Keratinocyte (primary cell): ENCODE data around the gene LSAMP. TPM values are rescaled to one million over a fixed set of nuclear protein-coding genes. Genes with fewer than 3 reads are reported as not detected.

Source experiments
- DNase-seq: peaks from one replicate; pipeline ENCODE4 v3.0.0-alpha.2; 2011; ENCODE audit warnings: low read depth, missing footprints, low spot score
- FAIRE-seq: peaks from 2 replicates; lab custom pipeline; 2011; peaks lifted over from hg19 to GRCh38; lab: Jason Lieb, UNC
- H2AFZ ChIP-seq: 2 replicates; pipeline ENCODE4 v1.6.0; 2012; ENCODE audit warnings: low read length, control low read depth, inconsistent platforms; ENCODE audit not compliant: control insufficient read depth
- H3K27ac ChIP-seq: 2 replicates; pipeline ENCODE4 v1.5.1; 2011; ENCODE audit warnings: low read length; ENCODE audit not compliant: control insufficient read depth, insufficient read depth
- H3K27me3 ChIP-seq: 3 replicates; pipeline ENCODE4 v1.6.0; 2011; ENCODE audit warnings: low read length; ENCODE audit not compliant: control insufficient read depth, insufficient read depth; ENCODE audit errors: extremely low read depth
- H3K36me3 ChIP-seq, 2 experiments: 2 replicates in 1 of 2; 3 replicates in 1 of 2; pipeline ENCODE4 v1.5.1; 2011; ENCODE audit warnings: low read length in 2 of 2, mild to moderate bottlenecking in 1 of 2; ENCODE audit not compliant: control insufficient read depth in 2 of 2, insufficient read depth in 2 of 2; ENCODE audit errors: extremely low read depth in 1 of 2
- H3K4me1 ChIP-seq: 3 replicates; pipeline ENCODE4 v1.5.1; 2011; ENCODE audit warnings: low read length; ENCODE audit not compliant: control insufficient read depth, insufficient read depth; ENCODE audit errors: extremely low read depth
- H3K4me2 ChIP-seq: 3 replicates; pipeline ENCODE4 v1.6.0; 2011; ENCODE audit warnings: low read depth, low read length; ENCODE audit not compliant: control insufficient read depth, insufficient read depth; ENCODE audit errors: extremely low read depth
- H3K4me3 ChIP-seq, 3 experiments: fragments of 200-600 bp in 1 of 3; sonication (generic) in 1 of 3; 2 replicates in 2 of 3; 3 replicates in 1 of 3; pipeline ENCODE4 v1.5.1; 2011 to 2016; ENCODE audit warnings: low read length in 3 of 3, mild to moderate bottlenecking in 3 of 3, control low read depth in 2 of 3, inconsistent platforms in 1 of 3, low read depth in 1 of 3, mixed read lengths in 1 of 3, mixed run types in 1 of 3, moderate library complexity in 1 of 3; ENCODE audit not compliant: control insufficient read depth in 2 of 3, insufficient read depth in 2 of 3; ENCODE audit errors: extremely low read depth in 1 of 3
- H3K79me2 ChIP-seq: 2 replicates; pipeline ENCODE4 v1.6.0; 2012; ENCODE audit warnings: low read length; ENCODE audit not compliant: control insufficient read depth, insufficient read depth
- H3K9ac ChIP-seq: 3 replicates; pipeline ENCODE4 v1.6.0; 2011; ENCODE audit warnings: low read length; ENCODE audit not compliant: control insufficient read depth, insufficient read depth; ENCODE audit errors: extremely low read depth
- H3K9me1 ChIP-seq: 3 replicates; pipeline ENCODE4 v1.6.0; 2011; ENCODE audit warnings: low read length; ENCODE audit not compliant: control insufficient read depth, insufficient read depth; ENCODE audit errors: extremely low read depth
- H3K9me3 ChIP-seq: 2 replicates; pipeline ENCODE4 v1.5.1; 2012; ENCODE audit warnings: low read depth, low read length; ENCODE audit not compliant: control insufficient read depth
- H4K20me1 ChIP-seq: 3 replicates; pipeline ENCODE4 v1.6.0; 2011; ENCODE audit warnings: low read length; ENCODE audit not compliant: control insufficient read depth, insufficient read depth; ENCODE audit errors: extremely low read depth
- EZH2 ChIP-seq: IDR thresholded peaks from one replicate; pipeline ENCODE4 v1.6.1; 2012; ENCODE audit warnings: inconsistent platforms, mild to moderate bottlenecking, low read length, moderate library complexity
- dilution Hi-C: fragments of 300-500 bp; cut with MboI; formaldehyde crosslinking; loops from one replicate; pipeline ENCODE4 v1.7.0; 2020; ENCODE audit warnings: low sequenced_read_pairs; ENCODE audit not compliant: extremely low pct_ligation_motif_present
- polyA plus RNA-seq, 5 experiments: library from polyadenylated mRNA; depleted of rRNA in 3 of 5; stranded (reverse) in 3 of 5; stranded (forward) in 1 of 5; unstranded in 1 of 5; fragments of >200 nt; gene quantifications; 1 replicate in 1 of 5; 2 replicates in 3 of 5; 3 replicates in 1 of 5; pipeline versions ENCODE4 v1.2.1 to v1.2.3, GENCODE V29; 2011 to 2012; ENCODE audit warnings: missing spikeins in 2 of 5, low read depth in 1 of 5, low replicate concordance in 1 of 5
- TF ChIP-seq, protein P1 (sequence below), 3 experiments: IDR thresholded peaks in 1 of 3; conservative IDR thresholded peaks in 1 of 3; optimal IDR thresholded peaks in 1 of 3; 2 replicates in 2 of 3; 3 replicates in 1 of 3; pipeline versions ENCODE3 to v1.5.1; 2011; ENCODE audit warnings: low read length in 3 of 3, mild to moderate bottlenecking in 3 of 3, moderate library complexity in 2 of 3, control low read depth in 1 of 3, inconsistent platforms in 1 of 3; ENCODE audit not compliant: insufficient read depth in 2 of 3; ENCODE audit errors: extremely low read depth in 1 of 3

The LSAMP gene
- polyA plus RNA-seq, 1 donor (not counting 4 experiments of a cell fraction or from before 2014, with no cell fraction given): 0.12 TPM

DNA sequence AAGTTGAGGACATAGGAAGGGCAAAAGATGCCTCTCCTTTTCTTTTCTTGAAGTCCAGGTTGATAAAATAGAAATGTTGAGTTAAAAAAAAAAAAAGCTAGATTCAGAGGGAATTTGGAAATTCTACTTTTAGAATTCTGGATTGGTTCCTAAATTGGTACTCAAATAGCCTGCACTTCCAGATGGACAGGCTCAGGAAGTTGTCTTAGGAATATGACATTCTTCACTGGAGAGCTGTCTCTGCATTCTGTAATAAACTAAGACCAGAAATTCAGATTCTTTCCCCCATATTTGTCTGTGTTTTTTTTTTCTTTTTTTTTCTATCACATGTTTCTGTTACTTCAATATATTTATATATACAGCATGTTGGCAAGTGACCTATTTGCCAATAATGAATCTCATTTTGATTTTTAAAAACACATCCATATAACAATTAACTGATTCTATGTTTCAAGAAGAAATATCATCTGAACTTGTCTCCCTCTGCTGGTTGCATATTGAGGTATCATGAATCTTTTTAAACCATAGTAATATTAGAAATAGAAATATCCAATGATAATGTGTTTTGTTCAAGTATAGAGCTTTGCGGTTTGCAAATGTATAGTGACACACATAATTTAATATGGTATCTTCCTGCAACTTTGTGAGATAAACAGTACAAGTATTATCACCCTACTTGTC lies 8.5 kb upstream of the LSAMP start:
- Histone ChIP-seq H3K9me1 (no peaks in the 10 kb centered on the region), H3K4me2 (no peak overlapping the region), H3K9ac (no peak overlapping the region), H4K20me1 (no peaks in the 10 kb centered on the region), H3K27me3 (no peaks in the 10 kb centered on the region), H3K4me1 (no peaks in the 10 kb centered on the region), H3K36me3 (no peaks in the 10 kb centered on the region), H3K9me3 (no peaks in the 10 kb centered on the region), H3K79me2 (no peaks in the 10 kb centered on the region), H3K4me3 (no peak overlapping the region), H3K27ac (no peak overlapping the region), H2AFZ (no peak overlapping the region)
- FAIRE-seq (no peak), DNase-seq (no peak)
- TF ChIP-seq, protein P1, sequence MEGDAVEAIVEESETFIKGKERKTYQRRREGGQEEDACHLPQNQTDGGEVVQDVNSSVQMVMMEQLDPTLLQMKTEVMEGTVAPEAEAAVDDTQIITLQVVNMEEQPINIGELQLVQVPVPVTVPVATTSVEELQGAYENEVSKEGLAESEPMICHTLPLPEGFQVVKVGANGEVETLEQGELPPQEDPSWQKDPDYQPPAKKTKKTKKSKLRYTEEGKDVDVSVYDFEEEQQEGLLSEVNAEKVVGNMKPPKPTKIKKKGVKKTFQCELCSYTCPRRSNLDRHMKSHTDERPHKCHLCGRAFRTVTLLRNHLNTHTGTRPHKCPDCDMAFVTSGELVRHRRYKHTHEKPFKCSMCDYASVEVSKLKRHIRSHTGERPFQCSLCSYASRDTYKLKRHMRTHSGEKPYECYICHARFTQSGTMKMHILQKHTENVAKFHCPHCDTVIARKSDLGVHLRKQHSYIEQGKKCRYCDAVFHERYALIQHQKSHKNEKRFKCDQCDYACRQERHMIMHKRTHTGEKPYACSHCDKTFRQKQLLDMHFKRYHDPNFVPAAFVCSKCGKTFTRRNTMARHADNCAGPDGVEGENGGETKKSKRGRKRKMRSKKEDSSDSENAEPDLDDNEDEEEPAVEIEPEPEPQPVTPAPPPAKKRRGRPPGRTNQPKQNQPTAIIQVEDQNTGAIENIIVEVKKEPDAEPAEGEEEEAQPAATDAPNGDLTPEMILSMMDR (optimal IDR thresholded peaks at IDR 0.05 in 1 of 3, IDR thresholded peaks at IDR 0.05 in 1 of 3, conservative IDR thresholded peaks at IDR 0.05 in 1 of 3; ENCODE audit: extremely low read depth in 1 of 3, insufficient read depth in 2 of 3, low read length in 3 of 3): no peak
- no peak for TF ChIP-seq EZH2
- dilution Hi-C loops: no loop called here

DNA sequence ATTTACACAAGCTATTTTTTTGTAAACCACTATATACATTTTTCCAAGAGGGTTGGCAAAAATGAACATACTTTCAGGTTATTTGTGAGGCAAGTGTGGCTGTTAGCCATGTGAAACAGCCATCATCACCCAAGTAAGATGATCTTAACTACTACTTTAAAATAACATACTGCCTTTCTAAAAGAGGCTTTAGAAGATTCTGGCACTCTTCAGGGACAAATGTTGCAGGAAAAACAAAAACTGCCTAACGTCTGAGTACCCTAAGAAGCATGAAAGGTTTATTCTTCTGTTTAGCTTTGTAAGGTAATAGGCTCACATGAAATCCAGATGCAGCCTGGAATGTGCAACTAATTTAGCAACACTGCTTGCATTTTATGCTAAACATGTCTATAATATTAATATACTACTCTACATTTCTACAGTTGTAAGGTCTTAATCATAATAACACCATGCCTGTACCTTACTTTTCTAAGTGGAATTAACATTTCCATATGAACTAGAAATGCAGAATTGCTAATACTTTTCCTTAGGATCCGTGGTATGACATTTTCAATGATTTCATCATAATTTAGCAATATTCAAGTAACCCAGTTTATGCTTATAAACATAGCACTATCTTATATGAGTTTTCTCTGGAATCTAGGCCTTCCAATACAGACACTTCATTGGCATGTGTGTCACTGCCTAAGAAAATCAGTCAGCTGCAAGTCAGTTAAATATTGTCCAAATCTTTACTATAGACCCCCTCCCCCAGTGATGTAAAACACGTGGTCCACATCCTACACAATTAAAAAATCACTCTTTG lies 4.5 kb upstream of the LSAMP start:
- Histone ChIP-seq H3K9me3 (no peaks in the 10 kb centered on the region), H3K9ac (no peak overlapping the region), H4K20me1 (no peaks in the 10 kb centered on the region), H3K9me1 (no peaks in the 10 kb centered on the region), H3K4me2 (no peak overlapping the region), H3K4me1 (no peaks in the 10 kb centered on the region), H3K4me3 (no peak overlapping the region), H3K27ac (no peak overlapping the region), H3K79me2 (no peaks in the 10 kb centered on the region), H3K36me3 (no peaks in the 10 kb centered on the region), H2AFZ (no peak overlapping the region), H3K27me3 (peaks cover 5% of the 10 kb centered on the region)
- TF ChIP-seq EZH2: no peak
- TF ChIP-seq, protein P1 (optimal IDR thresholded peaks at IDR 0.05 in 1 of 3, IDR thresholded peaks at IDR 0.05 in 1 of 3, conservative IDR thresholded peaks at IDR 0.05 in 1 of 3; ENCODE audit: extremely low read depth in 1 of 3, insufficient read depth in 2 of 3, low read length in 3 of 3): no peak
- dilution Hi-C loops: no loop called here
- FAIRE-seq (no peak), DNase-seq (no peak)
